Measurements from ENCODE around the gene PSMD2. TPM values are rescaled to one million over a fixed set of nuclear protein-coding genes. Genes with fewer than 3 reads are reported as not detected.

The PSMD2 gene
- total and polyA plus RNA-seq, 2 of the 8 experiments (the other 6 are each of a cell fraction or from before 2014, with no cell fraction given) = 350 to 363 TPM

DNA sequence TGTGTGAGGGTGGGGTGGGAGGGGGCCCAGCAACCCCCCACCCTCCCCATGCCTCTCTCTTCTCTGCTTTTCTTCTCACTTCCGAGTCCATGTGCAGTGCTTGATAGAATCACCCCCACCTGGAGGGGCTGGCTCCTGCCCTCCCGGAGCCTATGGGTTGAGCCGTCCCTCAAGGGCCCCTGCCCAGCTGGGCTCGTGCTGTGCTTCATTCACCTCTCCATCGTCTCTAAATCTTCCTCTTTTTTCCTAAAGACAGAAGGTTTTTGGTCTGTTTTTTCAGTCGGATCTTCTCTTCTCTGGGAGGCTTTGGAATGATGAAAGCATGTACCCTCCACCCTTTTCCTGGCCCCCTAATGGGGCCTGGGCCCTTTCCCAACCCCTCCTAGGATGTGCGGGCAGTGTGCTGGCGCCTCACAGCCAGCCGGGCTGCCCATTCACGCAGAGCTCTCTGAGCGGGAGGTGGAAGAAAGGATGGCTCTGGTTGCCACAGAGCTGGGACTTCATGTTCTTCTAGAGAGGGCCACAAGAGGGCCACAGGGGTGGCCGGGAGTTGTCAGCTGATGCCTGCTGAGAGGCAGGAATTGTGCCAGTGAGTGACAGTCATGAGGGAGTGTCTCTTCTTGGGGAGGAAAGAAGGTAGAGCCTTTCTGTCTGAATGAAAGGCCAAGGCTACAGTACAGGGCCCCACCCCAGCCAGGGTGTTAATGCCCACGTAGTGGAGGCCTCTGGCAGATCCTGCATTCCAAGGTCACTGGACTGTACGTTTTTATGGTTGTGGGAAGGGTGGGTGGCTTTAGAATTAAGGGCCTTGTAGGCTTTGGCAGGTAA, 46.5 kb downstream of the PSMD2 start (continued):
- TF ChIP-seq PHF8 (conservative IDR thresholded peaks at IDR 0.05; ENCODE audit: low read depth, low read length) = no peak
- no peak for TF ChIP-seq CBX8 (IDR thresholded peaks at IDR 0.05; ENCODE audit: borderline replicate concordance, low read depth, low read length)
- peak; percentile 28 to 53; a peak in 3 of 4 replicates for TF ChIP-seq RAD21 (IDR thresholded peaks at IDR 0.05 in 1 of 2, conservative IDR thresholded peaks at IDR 0.05 in 1 of 2; ENCODE audit: low read depth in 2 of 2, low read length in 2 of 2)
- no peak for TF ChIP-seq POU5F1 (IDR thresholded peaks at IDR 0.05; ENCODE audit: low read depth, low read length)
- TF ChIP-seq YY1 (IDR thresholded peaks at IDR 0.05; ENCODE audit: low read depth, low read length) = peak; percentile 69; the same call in 1 of the 2 replicates
- no peak for TF ChIP-seq TAF7 (optimal IDR thresholded peaks at IDR 0.05; ENCODE audit: borderline replicate concordance, low read depth, low read length)
- TF ChIP-seq TAF1 (IDR thresholded peaks at IDR 0.05; ENCODE audit: low read depth, low read length) = peak; percentile 30; the same call in 1 of the 2 replicates
- TF ChIP-seq, protein P1, sequence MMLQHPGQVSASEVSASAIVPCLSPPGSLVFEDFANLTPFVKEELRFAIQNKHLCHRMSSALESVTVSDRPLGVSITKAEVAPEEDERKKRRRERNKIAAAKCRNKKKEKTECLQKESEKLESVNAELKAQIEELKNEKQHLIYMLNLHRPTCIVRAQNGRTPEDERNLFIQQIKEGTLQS (IDR thresholded peaks at IDR 0.05; ENCODE audit: insufficient read depth, low read depth, low read length) = 0 out of 2 replicates have a peak, but pooled peaks have one; percentile 27
- TF ChIP-seq EP300 (IDR thresholded peaks at IDR 0.05; ENCODE audit: borderline replicate concordance in 1 of 2, low read depth in 2 of 2, low read length in 2 of 2) = 0 out of 3 replicates have a peak, but pooled peaks of 1 of the 2 experiments have one; percentile 38
- no peak for TF ChIP-seq ZNF274 (IDR thresholded peaks at IDR 0.05; ENCODE audit: borderline replicate concordance, extremely low read depth, low read length)
- TF ChIP-seq TEAD4 (IDR thresholded peaks at IDR 0.05; ENCODE audit: low read depth, low read length) = no peak
- no peak for TF ChIP-seq CHD1 (IDR thresholded peaks at IDR 0.05; ENCODE audit: low read depth, low read length)
- TF ChIP-seq ASH2L (IDR thresholded peaks at IDR 0.05; ENCODE audit: low read length) = no peak
- no peak for TF ChIP-seq TBP (IDR thresholded peaks at IDR 0.05; ENCODE audit: low read depth, low read length)
- no peak for TF ChIP-seq KDM4A (IDR thresholded peaks at IDR 0.05; ENCODE audit: low read depth, low read length, severe bottlenecking)
- no peak for TF ChIP-seq SRF (IDR thresholded peaks at IDR 0.05; ENCODE audit: low read depth, low read length)
- TF ChIP-seq, protein P2, sequence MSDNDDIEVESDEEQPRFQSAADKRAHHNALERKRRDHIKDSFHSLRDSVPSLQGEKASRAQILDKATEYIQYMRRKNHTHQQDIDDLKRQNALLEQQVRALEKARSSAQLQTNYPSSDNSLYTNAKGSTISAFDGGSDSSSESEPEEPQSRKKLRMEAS (IDR thresholded peaks at IDR 0.05) = 0 out of 2 replicates have a peak, but pooled peaks have one; percentile 37
- TF ChIP-seq, protein P3, sequence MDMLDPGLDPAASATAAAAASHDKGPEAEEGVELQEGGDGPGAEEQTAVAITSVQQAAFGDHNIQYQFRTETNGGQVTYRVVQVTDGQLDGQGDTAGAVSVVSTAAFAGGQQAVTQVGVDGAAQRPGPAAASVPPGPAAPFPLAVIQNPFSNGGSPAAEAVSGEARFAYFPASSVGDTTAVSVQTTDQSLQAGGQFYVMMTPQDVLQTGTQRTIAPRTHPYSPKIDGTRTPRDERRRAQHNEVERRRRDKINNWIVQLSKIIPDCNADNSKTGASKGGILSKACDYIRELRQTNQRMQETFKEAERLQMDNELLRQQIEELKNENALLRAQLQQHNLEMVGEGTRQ (IDR thresholded peaks at IDR 0.05; ENCODE audit: low read length) = peak; percentile 53; the same call in 1 of the 2 replicates
- no peak for TF ChIP-seq GABPA (IDR thresholded peaks at IDR 0.05; ENCODE audit: borderline replicate concordance, insufficient read depth, low read length)
- TF ChIP-seq POLR2A (IDR thresholded peaks at IDR 0.05; ENCODE audit: control extremely low read depth in 1 of 2, low read depth in 2 of 2, low read length in 2 of 2) = no peak
- TF ChIP-seq SUZ12 (IDR thresholded peaks at IDR 0.05; ENCODE audit: low read length) = no peak

Data from H1 (cell line).